Neural progenitor cell (in vitro differentiated cells): ENCODE results near the gene EIPR1. TPM values are rescaled to one million over a fixed set of nuclear protein-coding genes. Genes with fewer than 3 reads are reported as not detected.

ENCODE experiments used
- DNase-seq: peaks from one replicate; pipeline ENCODE4 v3.0.0-alpha.2; 2016; ENCODE audit warnings: low spot score
- H2AFZ ChIP-seq: fragments of 200-600 bp; sonication (generic); replicated peaks from 2 replicates; pipeline ENCODE4 v1.6.1; 2016; ENCODE audit warnings: antibody characterized with exemption
- H3F3A ChIP-seq: fragments of 200-600 bp; sonication (generic); 2 replicates; pipeline ENCODE4 v1.6.1; 2016; ENCODE audit warnings: antibody characterized with exemption, low read depth
- H3K27ac ChIP-seq: fragments of 200-600 bp; sonication (generic); 2 replicates; pipeline ENCODE4 v1.5.1; 2016; ENCODE audit warnings: mild to moderate bottlenecking
- H3K27me3 ChIP-seq: fragments of 200-600 bp; sonication (generic); 2 replicates; pipeline ENCODE4 v1.6.1; 2016; ENCODE audit warnings: mild to moderate bottlenecking, moderate library complexity
- H3K36me3 ChIP-seq: fragments of 200-600 bp; sonication (generic); 2 replicates; pipeline ENCODE4 v1.5.1; 2016
- H3K4me1 ChIP-seq: fragments of 200-600 bp; sonication (generic); 2 replicates; pipeline ENCODE4 v1.6.1; 2016; ENCODE audit warnings: mixed run types
- H3K4me2 ChIP-seq: fragments of 200-600 bp; sonication (generic); 2 replicates; pipeline ENCODE4 v1.6.1; 2016
- H3K4me3 ChIP-seq: fragments of 200-600 bp; sonication (generic); 2 replicates; pipeline ENCODE4 v1.5.1; 2016
- H3K79me2 ChIP-seq: fragments of 200-600 bp; sonication (generic); 2 replicates; pipeline ENCODE4 v1.6.1; 2016; ENCODE audit warnings: low read depth
- H3K9ac ChIP-seq: fragments of 200-600 bp; sonication (generic); 2 replicates; pipeline ENCODE4 v1.6.1; 2016
- H3K9me3 ChIP-seq: fragments of 200-600 bp; sonication (generic); 2 replicates; pipeline ENCODE4 v1.5.1; 2016; ENCODE audit warnings: low read depth
- H4K20me1 ChIP-seq: fragments of 200-600 bp; sonication (generic); 2 replicates; pipeline ENCODE4 v1.6.1; 2016; ENCODE audit warnings: low read depth
- H3K27ac Mint-ChIP-seq: 3 replicates; pipeline ENCODE4 v1.8.0; 2021; ENCODE audit warnings: mixed read lengths
- H3K27me3 Mint-ChIP-seq: 2 replicates; pipeline ENCODE4 v1.8.0; 2022; ENCODE audit warnings: low read depth, mild to moderate bottlenecking, inconsistent platforms, moderate library complexity, mixed read lengths; ENCODE audit not compliant: insufficient read depth
- H3K36me3 Mint-ChIP-seq: 3 replicates; pipeline ENCODE4 v1.8.0; 2021; ENCODE audit warnings: mixed read lengths
- H3K4me1 Mint-ChIP-seq: 3 replicates; pipeline ENCODE4 v1.8.0; 2021; ENCODE audit warnings: mixed read lengths
- H3K4me3 Mint-ChIP-seq: 3 replicates; pipeline ENCODE4 v1.8.0; 2021; ENCODE audit warnings: mild to moderate bottlenecking, moderate library complexity, mixed read lengths
- H3K9me3 Mint-ChIP-seq: 3 replicates; pipeline ENCODE4 v1.8.0; 2020; ENCODE audit warnings: mixed read lengths
- CTCF ChIP-seq: fragments of 200-600 bp; sonication (generic); IDR thresholded peaks from 2 replicates; pipeline ENCODE4 v1.5.1; 2017; ENCODE audit warnings: antibody characterized with exemption, mild to moderate bottlenecking
- EZH2 ChIP-seq: fragments of 200-600 bp; sonication (generic); IDR thresholded peaks from 2 replicates; pipeline ENCODE4 v1.6.1; 2017; ENCODE audit warnings: antibody characterized with exemption, mild to moderate bottlenecking, moderate library complexity
- EZH2phosphoT487 ChIP-seq: fragments of 200-600 bp; sonication (generic); IDR thresholded peaks from 2 replicates; pipeline ENCODE4 v1.6.1; 2017; ENCODE audit warnings: antibody characterized with exemption
- total RNA-seq: library from RNA; depleted of rRNA; stranded (reverse); fragments of >200 nt; gene quantifications from 2 replicates; pipeline ENCODE4 v1.2.3, GENCODE V29; 2015; ENCODE audit warnings: low replicate concordance

The EIPR1 gene
- total RNA-seq, 1 donor from 2014 or later, result 57.1 TPM

- no peaks in the 10 kb centered on the region for H3K9me3 ChIP-seq
- no peak overlapping the region for H2AFZ ChIP-seq
- no peak for TF ChIP-seq CTCF
- TF ChIP-seq EZH2phosphoT487, result no peak
- no peak for TF ChIP-seq EZH2
- Mint-ChIP-seq H3K27ac (peak overlapping the region; percentile 59), H3K9me3 (no peaks in the 10 kb centered on the region), H3K4me3 (no peak overlapping the region), H3K4me1 (no peaks in the 10 kb centered on the region), H3K36me3 (peaks cover 18% of the 10 kb centered on the region), H3K27me3 (no peaks in the 10 kb centered on the region)
- H3K79me2 ChIP-seq, result no peaks in the 10 kb centered on the region
- H3K4me3 ChIP-seq, result no peak overlapping the region
- DNase-seq, result no peak
- no peak overlapping the region for H3K4me2 ChIP-seq
- H3K27me3 ChIP-seq, result no peaks in the 10 kb centered on the region
- H3K27ac ChIP-seq, result no peak overlapping the region
- H4K20me1 ChIP-seq, result peaks cover 6% of the 10 kb centered on the region
- H3K4me1 ChIP-seq, result no peaks in the 10 kb centered on the region
- no peak overlapping the region for H3K9ac ChIP-seq
- H3F3A ChIP-seq, result no peaks in the 10 kb centered on the region
- H3K36me3 ChIP-seq, result peaks cover 4% of the 10 kb centered on the region
Measured at GRCh38 chr2:3405876-3406275, 28.3 kb upstream of the EIPR1 start.

- no peak overlapping the region for H3K4me3 Mint-ChIP-seq
- H3K4me2 ChIP-seq, result no peak overlapping the region
- H3K9me3 Mint-ChIP-seq, result no peaks in the 10 kb centered on the region
- no peaks in the 10 kb centered on the region for H3K79me2 ChIP-seq
- no peaks in the 10 kb centered on the region for H3K27me3 ChIP-seq
- no peaks in the 10 kb centered on the region for H3K4me1 ChIP-seq
- peaks cover 18% of the 10 kb centered on the region for H3K36me3 Mint-ChIP-seq
- no peak for DNase-seq
- H3K9me3 ChIP-seq, result no peaks in the 10 kb centered on the region
- H3K27ac ChIP-seq, result no peak overlapping the region
- H2AFZ ChIP-seq, result no peak overlapping the region
- no peak overlapping the region for H3K4me3 ChIP-seq
- no peaks in the 10 kb centered on the region for H3F3A ChIP-seq
- no peak overlapping the region for H3K27ac Mint-ChIP-seq
- H3K4me1 Mint-ChIP-seq, result peaks cover 5% of the 10 kb centered on the region
- H3K9ac ChIP-seq, result no peak overlapping the region
- peaks cover 12% of the 10 kb centered on the region for H4K20me1 ChIP-seq
- H3K36me3 ChIP-seq, result peaks cover 4% of the 10 kb centered on the region
- no peak for TF ChIP-seq EZH2
- TF ChIP-seq EZH2phosphoT487, result no peak
- no peak for TF ChIP-seq CTCF
- no peaks in the 10 kb centered on the region for H3K27me3 Mint-ChIP-seq
Measured at GRCh38 chr2:3405307-3405706, 27.7 kb upstream of the EIPR1 start.

GRCh38 chr2:3404349-3404894, 26.8 kb upstream of the EIPR1 start:
- Histone ChIP-seq H3K36me3 (peaks cover 4% of the 10 kb centered on the region), H3K4me1 (peaks cover 7% of the 10 kb centered on the region), H4K20me1 (peaks cover 20% of the 10 kb centered on the region), H3K27me3 (no peaks in the 10 kb centered on the region), H3K79me2 (no peaks in the 10 kb centered on the region), H3K27ac (no peak overlapping the region), H3K9ac (no peak overlapping the region), H3K9me3 (no peaks in the 10 kb centered on the region), H3K4me2 (no peak overlapping the region), H2AFZ (no peak overlapping the region), H3K4me3 (no peak overlapping the region), H3F3A (peaks cover 5% of the 10 kb centered on the region)
- no peak for TF ChIP-seq CTCF
- no peak for TF ChIP-seq EZH2phosphoT487
- no peak for TF ChIP-seq EZH2
- no peak for DNase-seq
- H3K4me3 Mint-ChIP-seq, result no peak overlapping the region
- H3K9me3 Mint-ChIP-seq, result no peaks in the 10 kb centered on the region
- no peaks in the 10 kb centered on the region for H3K27me3 Mint-ChIP-seq
- H3K4me1 Mint-ChIP-seq, result peaks cover 12% of the 10 kb centered on the region
- H3K27ac Mint-ChIP-seq, result no peak overlapping the region
- peaks cover 16% of the 10 kb centered on the region for H3K36me3 Mint-ChIP-seq
